Smooth muscle cell (in vitro differentiated cells): Measurements from ENCODE around the gene APOL4. TPM values are rescaled to one million over a fixed set of nuclear protein-coding genes. Genes with fewer than 3 reads are reported as not detected.

Experiments used
- DNase-seq: peaks from one replicate; lab custom pipeline; 2025; ENCODE audit not compliant: unreplicated experiment; lab: John Stamatoyannopoulos, UW
- H2AFZ ChIP-seq: fragments of 200-600 bp; sonication (generic); 2 replicates; pipeline ENCODE4 v1.6.0; 2016; ENCODE audit warnings: antibody characterized with exemption, low read depth, mild to moderate bottlenecking
- H3F3A ChIP-seq: fragments of 200-600 bp; sonication (generic); 2 replicates; pipeline ENCODE4 v1.6.0; 2017; ENCODE audit warnings: antibody characterized with exemption, low read depth
- H3K27ac ChIP-seq: fragments of 200-600 bp; sonication (generic); 2 replicates; pipeline ENCODE4 v1.5.1; 2016; ENCODE audit warnings: low read depth, mild to moderate bottlenecking
- H3K27me3 ChIP-seq: fragments of 200-600 bp; sonication (generic); 2 replicates; pipeline ENCODE4 v1.6.1; 2016; ENCODE audit warnings: low read depth, mild to moderate bottlenecking
- H3K36me3 ChIP-seq: fragments of 200-600 bp; sonication (generic); 2 replicates; pipeline ENCODE4 v1.5.1; 2016; ENCODE audit warnings: low read depth
- H3K4me1 ChIP-seq: fragments of 200-600 bp; sonication (generic); 2 replicates; pipeline ENCODE4 v1.5.1; 2016; ENCODE audit warnings: low read depth
- H3K4me2 ChIP-seq: fragments of 200-600 bp; sonication (generic); 2 replicates; pipeline ENCODE4 v1.6.0; 2016; ENCODE audit warnings: mild to moderate bottlenecking
- H3K4me3 ChIP-seq: fragments of 200-600 bp; sonication (generic); 2 replicates; pipeline ENCODE4 v1.5.1; 2016; ENCODE audit warnings: mild to moderate bottlenecking
- H3K79me2 ChIP-seq: fragments of 200-600 bp; sonication (generic); 2 replicates; pipeline ENCODE4 v1.6.0; 2016; ENCODE audit warnings: low read depth, mild to moderate bottlenecking
- H3K9ac ChIP-seq: fragments of 200-600 bp; sonication (generic); 2 replicates; pipeline ENCODE4 v1.6.0; 2016; ENCODE audit warnings: low read depth
- H3K9me3 ChIP-seq: fragments of 200-600 bp; sonication (generic); replicated peaks from 2 replicates; pipeline ENCODE4 v1.5.1; 2016; ENCODE audit warnings: low read depth
- H4K20me1 ChIP-seq: fragments of 200-600 bp; sonication (generic); 2 replicates; pipeline ENCODE4 v1.6.0; 2016; ENCODE audit warnings: low read depth
- WGBS: methylation state at CpG from one replicate; pipeline ENCODE4 v1.1.7; 2016; ENCODE audit warnings: low lambda C conversion rate; 5-methylcytosine and 5-hydroxymethylcytosine counted together
- polyA plus RNA-seq: library from polyadenylated mRNA; unstranded; fragments of >200 nt; fragmentation: Nextera tagmentation; extraction: Ambion mirVana; gene quantifications from 2 replicates; pipeline ENCODE4 v1.2.1, GENCODE V29; 2016
- total RNA-seq: library from RNA; depleted of rRNA; stranded (reverse); fragments of >200 nt; gene quantifications from 2 replicates; pipeline ENCODE4 v1.2.3, GENCODE V29; 2014
- TF ChIP-seq, protein P1 (sequence below): fragments of 200-600 bp; sonication (generic); IDR thresholded peaks from 2 replicates; pipeline ENCODE4 v1.5.1; 2017; ENCODE audit warnings: borderline replicate concordance, mild to moderate bottlenecking, antibody characterized with exemption; ENCODE audit not compliant: insufficient read depth, poor library complexity, severe bottlenecking

The APOL4 gene
- total and polyA plus RNA-seq, 2 experiments from 2014 or later = 0.40 TPM; not detected in 1

GRCh38 chr22:36143066-36143815 lies 58.4 kb downstream of the APOL4 start:
- Histone ChIP-seq H3K27me3 (no peaks in the 10 kb centered on the region), H3K4me1 (peaks cover 5% of the 10 kb centered on the region), H3K4me2 (no peak overlapping the region), H3K4me3 (no peak overlapping the region), H2AFZ (no peak overlapping the region), H3K27ac (no peak overlapping the region), H3F3A (no peaks in the 10 kb centered on the region), H3K9me3 (no peaks in the 10 kb centered on the region), H3K79me2 (no peaks in the 10 kb centered on the region), H3K9ac (no peak overlapping the region), H4K20me1 (no peaks in the 10 kb centered on the region), H3K36me3 (no peaks in the 10 kb centered on the region)
- 75% methylated on average over 5 of the region's 5 CpGs for WGBS
- DNase-seq = no peak
- TF ChIP-seq, protein P1, sequence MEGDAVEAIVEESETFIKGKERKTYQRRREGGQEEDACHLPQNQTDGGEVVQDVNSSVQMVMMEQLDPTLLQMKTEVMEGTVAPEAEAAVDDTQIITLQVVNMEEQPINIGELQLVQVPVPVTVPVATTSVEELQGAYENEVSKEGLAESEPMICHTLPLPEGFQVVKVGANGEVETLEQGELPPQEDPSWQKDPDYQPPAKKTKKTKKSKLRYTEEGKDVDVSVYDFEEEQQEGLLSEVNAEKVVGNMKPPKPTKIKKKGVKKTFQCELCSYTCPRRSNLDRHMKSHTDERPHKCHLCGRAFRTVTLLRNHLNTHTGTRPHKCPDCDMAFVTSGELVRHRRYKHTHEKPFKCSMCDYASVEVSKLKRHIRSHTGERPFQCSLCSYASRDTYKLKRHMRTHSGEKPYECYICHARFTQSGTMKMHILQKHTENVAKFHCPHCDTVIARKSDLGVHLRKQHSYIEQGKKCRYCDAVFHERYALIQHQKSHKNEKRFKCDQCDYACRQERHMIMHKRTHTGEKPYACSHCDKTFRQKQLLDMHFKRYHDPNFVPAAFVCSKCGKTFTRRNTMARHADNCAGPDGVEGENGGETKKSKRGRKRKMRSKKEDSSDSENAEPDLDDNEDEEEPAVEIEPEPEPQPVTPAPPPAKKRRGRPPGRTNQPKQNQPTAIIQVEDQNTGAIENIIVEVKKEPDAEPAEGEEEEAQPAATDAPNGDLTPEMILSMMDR = no peak

DNA sequence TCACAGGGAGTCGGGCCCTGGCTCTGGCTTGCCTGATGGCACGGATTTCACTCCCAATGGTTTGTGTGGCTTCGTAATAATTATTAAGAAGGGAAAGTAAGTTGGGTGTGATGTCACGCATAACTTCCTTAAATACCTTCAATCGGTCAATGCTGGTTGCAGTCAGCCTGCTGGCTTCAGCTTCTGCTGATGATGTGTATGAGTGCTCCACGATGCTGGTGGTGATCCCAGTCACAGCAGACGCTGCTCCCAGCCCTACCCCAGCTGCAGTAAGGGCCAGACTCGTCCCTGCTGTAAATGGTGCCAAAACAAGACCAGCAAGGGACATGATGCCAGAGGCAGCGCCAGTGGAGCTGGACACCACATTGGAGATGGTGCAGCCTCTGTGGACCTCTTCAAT lies 60.1 kb downstream of the APOL4 start:
- no peak overlapping the region for H3K27ac ChIP-seq
- H3F3A ChIP-seq = no peaks in the 10 kb centered on the region
- H3K4me1 ChIP-seq = peaks cover 5% of the 10 kb centered on the region
- H3K9ac ChIP-seq = no peak overlapping the region
- no peak overlapping the region for H3K4me3 ChIP-seq
- no peaks in the 10 kb centered on the region for H3K9me3 ChIP-seq
- no peak for DNase-seq
- no peaks in the 10 kb centered on the region for H3K27me3 ChIP-seq
- H2AFZ ChIP-seq = no peak overlapping the region
- no peak overlapping the region for H3K4me2 ChIP-seq
- no peaks in the 10 kb centered on the region for H3K79me2 ChIP-seq
- 88% methylated on average over 9 of the region's 9 CpGs for WGBS
- TF ChIP-seq, protein P1 = no peak
- no peaks in the 10 kb centered on the region for H4K20me1 ChIP-seq
- H3K36me3 ChIP-seq = no peaks in the 10 kb centered on the region

Other genes starting within 250 kb of the APOL4 start
- 144 and 168 TPM in 2 replicates for gene RBFOX2, start 173.0 kb downstream of the APOL4 start, total RNA-seq
- 128 and 151 TPM in 2 replicates for gene RBFOX2, start 173.0 kb downstream of the APOL4 start, polyA plus RNA-seq
- 0.40 TPM in 1 of 2 replicates, not detected in the other for gene APOL3, start 41.1 kb downstream of the APOL4 start, total RNA-seq
- 0.24 TPM in 1 of 2 replicates, not detected in the other for gene APOL3, start 41.1 kb downstream of the APOL4 start, polyA plus RNA-seq
- gene APOL2, start 37.7 kb upstream of the APOL4 start, total RNA-seq = 12.2 and 14.7 TPM in 2 replicates
- gene APOL2, start 37.7 kb upstream of the APOL4 start, polyA plus RNA-seq = 8.0 and 9.2 TPM in 2 replicates
- gene APOL1, start 51.3 kb upstream of the APOL4 start, total RNA-seq = not detected in 2 replicates
- gene APOL1, start 51.3 kb upstream of the APOL4 start, polyA plus RNA-seq = 0.62 and 4.9 TPM in 2 replicates
- 350 and 378 TPM in 2 replicates for gene MYH9, start 186.2 kb upstream of the APOL4 start, total RNA-seq
- gene MYH9, start 186.2 kb upstream of the APOL4 start, polyA plus RNA-seq = 361 and 382 TPM in 2 replicates